Measurements from ENCODE around the gene PLCXD1. TPM values are rescaled to one million over a fixed set of nuclear protein-coding genes. Genes with fewer than 3 reads are reported as not detected.

Gene PLCXD1
- total RNA-seq, 1 experiment from 2014 or later: 12.0 TPM

DNA sequence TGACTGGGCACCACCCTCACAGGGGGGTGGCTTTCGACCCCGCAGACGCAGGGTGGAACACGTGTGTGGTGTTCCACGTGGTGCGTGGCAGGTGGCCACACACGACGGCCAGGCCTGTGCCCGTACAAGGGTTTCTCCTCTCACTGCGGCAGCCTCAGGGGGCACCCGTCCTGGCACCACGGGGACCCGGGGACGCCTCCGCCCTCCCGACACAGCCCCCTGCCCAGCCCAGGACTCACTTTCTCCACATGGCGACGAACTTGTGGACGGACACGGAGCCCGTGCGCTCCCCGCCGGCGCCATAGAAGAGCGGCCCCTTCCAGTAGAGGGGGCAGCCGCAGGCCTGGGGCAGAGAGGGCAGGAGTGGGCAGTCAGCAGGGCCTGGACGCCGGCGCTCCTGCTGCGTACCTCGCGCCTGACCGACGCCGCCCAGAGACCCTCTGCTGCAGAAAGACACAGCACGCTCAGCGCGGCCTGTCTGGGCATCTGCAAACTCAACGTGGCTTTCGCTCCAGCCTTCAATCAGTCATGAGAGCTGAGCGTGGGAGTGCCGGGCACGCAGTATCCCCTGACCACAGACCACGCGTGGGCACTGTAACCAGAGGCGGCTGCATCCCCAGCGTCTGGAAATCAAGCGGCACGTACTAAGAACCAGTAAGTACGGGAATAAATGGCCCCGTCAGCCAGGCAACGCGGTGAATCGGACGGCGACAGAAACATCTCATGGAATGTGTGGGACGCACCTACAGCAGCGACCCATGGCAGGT, 66.4 kb downstream of the PLCXD1 start:
- H3K9me3 Mint-ChIP-seq (ENCODE audit: unreplicated experiment): no peaks in the 10 kb centered on the region
- POLR2A ChIA-PET: no interaction called here
- DNase-seq (ENCODE audit: unreplicated experiment): no peak
- CTCF ChIA-PET: no interaction called here
- intact Hi-C loops (cut with micrococcal nuclease): no loop called here
- no peak overlapping the region for H3K4me3 Mint-ChIP-seq (ENCODE audit: unreplicated experiment)
- no TSS peak for BruUV-seq (replicated peaks)
- H3K36me3 Mint-ChIP-seq (ENCODE audit: insufficient read depth, unreplicated experiment): no peaks in the 10 kb centered on the region
- no peak overlapping the region for H3K27ac Mint-ChIP-seq (ENCODE audit: low read depth, unreplicated experiment)
- H3K27me3 Mint-ChIP-seq (ENCODE audit: insufficient read depth, unreplicated experiment): no peaks in the 10 kb centered on the region
- H3K4me1 Mint-ChIP-seq (ENCODE audit: insufficient read depth, unreplicated experiment): no peaks in the 10 kb centered on the region
- TF ChIP-seq, protein P1, sequence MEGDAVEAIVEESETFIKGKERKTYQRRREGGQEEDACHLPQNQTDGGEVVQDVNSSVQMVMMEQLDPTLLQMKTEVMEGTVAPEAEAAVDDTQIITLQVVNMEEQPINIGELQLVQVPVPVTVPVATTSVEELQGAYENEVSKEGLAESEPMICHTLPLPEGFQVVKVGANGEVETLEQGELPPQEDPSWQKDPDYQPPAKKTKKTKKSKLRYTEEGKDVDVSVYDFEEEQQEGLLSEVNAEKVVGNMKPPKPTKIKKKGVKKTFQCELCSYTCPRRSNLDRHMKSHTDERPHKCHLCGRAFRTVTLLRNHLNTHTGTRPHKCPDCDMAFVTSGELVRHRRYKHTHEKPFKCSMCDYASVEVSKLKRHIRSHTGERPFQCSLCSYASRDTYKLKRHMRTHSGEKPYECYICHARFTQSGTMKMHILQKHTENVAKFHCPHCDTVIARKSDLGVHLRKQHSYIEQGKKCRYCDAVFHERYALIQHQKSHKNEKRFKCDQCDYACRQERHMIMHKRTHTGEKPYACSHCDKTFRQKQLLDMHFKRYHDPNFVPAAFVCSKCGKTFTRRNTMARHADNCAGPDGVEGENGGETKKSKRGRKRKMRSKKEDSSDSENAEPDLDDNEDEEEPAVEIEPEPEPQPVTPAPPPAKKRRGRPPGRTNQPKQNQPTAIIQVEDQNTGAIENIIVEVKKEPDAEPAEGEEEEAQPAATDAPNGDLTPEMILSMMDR (IDR thresholded peaks at IDR 0.05; ENCODE audit: unreplicated experiment): no peak

DNA sequence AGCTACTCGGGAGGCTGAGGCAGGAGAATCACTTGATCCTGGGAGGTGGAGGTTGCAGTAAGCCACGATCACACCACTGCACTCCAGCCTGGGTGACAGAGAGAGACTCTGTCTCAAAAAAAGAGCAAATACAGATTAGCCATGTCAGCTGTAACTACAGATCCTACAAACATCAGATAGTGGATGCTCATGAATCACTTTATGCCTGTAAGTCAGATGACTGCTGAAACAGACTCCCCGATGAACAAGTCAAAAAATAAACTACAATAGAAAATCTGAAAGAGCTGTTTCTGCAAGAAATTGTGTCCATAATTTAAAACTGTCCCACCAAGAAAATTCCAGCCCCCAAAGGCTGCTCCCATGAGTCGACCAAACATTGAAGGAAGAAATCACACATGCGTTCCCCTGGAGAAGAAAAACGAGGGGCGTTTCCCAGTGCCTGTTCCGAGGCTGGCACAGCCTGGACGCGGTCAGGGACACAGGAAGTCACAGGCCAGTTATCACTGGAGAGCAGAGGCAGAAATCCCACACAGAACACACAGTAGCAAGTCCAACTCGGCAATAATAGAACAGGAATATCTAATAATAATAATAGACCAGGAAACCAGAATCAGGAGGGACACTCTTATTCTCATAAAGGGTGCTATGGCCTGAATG, 67.4 kb downstream of the PLCXD1 start:
- BruUV-seq (replicated peaks): no TSS peak
- DNase-seq (ENCODE audit: unreplicated experiment): no peak
- ChIA-PET POLR2A (no interaction called here), CTCF (no interaction called here)
- no peaks in the 10 kb centered on the region for H3K4me1 Mint-ChIP-seq (ENCODE audit: insufficient read depth, unreplicated experiment)
- H3K27me3 Mint-ChIP-seq (ENCODE audit: insufficient read depth, unreplicated experiment): no peaks in the 10 kb centered on the region
- no peaks in the 10 kb centered on the region for H3K9me3 Mint-ChIP-seq (ENCODE audit: unreplicated experiment)
- no peaks in the 10 kb centered on the region for H3K36me3 Mint-ChIP-seq (ENCODE audit: insufficient read depth, unreplicated experiment)
- intact Hi-C loops (cut with micrococcal nuclease): no loop called here
- TF ChIP-seq, protein P1 (IDR thresholded peaks at IDR 0.05; ENCODE audit: unreplicated experiment): no peak
- H3K27ac Mint-ChIP-seq (ENCODE audit: low read depth, unreplicated experiment): no peak overlapping the region
- no peak overlapping the region for H3K4me3 Mint-ChIP-seq (ENCODE audit: unreplicated experiment)

DNA sequence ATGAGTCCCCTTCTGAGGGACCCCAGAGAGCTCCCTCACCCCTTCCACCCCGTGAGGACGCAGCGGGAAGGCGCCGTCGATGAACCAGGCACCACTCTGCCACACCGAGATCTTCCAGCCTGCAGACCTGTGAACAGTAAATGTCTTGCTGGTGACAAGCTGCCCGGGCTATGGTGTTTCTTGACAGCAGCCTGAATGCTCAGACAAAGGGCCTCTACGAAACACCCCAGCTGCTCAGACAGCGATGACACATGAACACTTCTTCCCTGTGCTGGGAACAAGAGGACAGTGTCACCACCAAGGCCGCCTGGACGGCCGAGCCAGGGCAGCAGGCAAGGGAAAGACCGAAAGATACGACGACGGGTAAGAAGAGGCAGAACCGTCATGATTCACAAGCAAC, 68.0 kb downstream of the PLCXD1 start:
- no peak for DNase-seq (ENCODE audit: unreplicated experiment)
- no peaks in the 10 kb centered on the region for H3K4me1 Mint-ChIP-seq (ENCODE audit: insufficient read depth, unreplicated experiment)
- intact Hi-C loops (cut with micrococcal nuclease): no loop called here
- CTCF ChIA-PET: no interaction called here
- no peaks in the 10 kb centered on the region for H3K27me3 Mint-ChIP-seq (ENCODE audit: insufficient read depth, unreplicated experiment)
- POLR2A ChIA-PET: no interaction called here
- no peaks in the 10 kb centered on the region for H3K9me3 Mint-ChIP-seq (ENCODE audit: unreplicated experiment)
- no peaks in the 10 kb centered on the region for H3K36me3 Mint-ChIP-seq (ENCODE audit: insufficient read depth, unreplicated experiment)
- no TSS peak for BruUV-seq (replicated peaks)
- no peak overlapping the region for H3K27ac Mint-ChIP-seq (ENCODE audit: low read depth, unreplicated experiment)
- H3K4me3 Mint-ChIP-seq (ENCODE audit: unreplicated experiment): no peak overlapping the region
- TF ChIP-seq, protein P1 (IDR thresholded peaks at IDR 0.05; ENCODE audit: unreplicated experiment): no peak

DNA sequence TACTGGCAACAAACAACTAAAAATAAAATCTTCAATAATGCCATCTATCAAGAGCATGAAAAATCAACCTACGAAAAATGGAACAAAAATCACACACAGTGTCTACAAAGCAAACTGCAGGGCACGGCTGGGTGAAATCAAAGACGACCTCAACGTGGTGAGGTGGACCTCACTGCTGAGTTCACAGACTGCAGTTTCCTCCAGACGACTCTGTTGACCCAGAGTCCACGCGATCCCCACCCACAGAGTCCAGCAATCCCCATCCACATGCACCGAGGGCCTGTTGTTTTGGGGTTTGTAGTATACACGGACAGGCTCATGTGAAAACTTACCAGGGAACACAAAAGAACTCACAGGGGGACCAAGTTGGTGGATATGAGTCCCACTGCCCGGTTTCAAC, 68.5 kb downstream of the PLCXD1 start:
- POLR2A ChIA-PET: no interaction called here

More for the DNA sequence above, 68.5 kb downstream of the PLCXD1 start:
- no peaks in the 10 kb centered on the region for H3K4me1 Mint-ChIP-seq (ENCODE audit: insufficient read depth, unreplicated experiment)
- intact Hi-C loops (cut with micrococcal nuclease): no loop called here
- H3K9me3 Mint-ChIP-seq (ENCODE audit: unreplicated experiment): no peaks in the 10 kb centered on the region
- no peak overlapping the region for H3K27ac Mint-ChIP-seq (ENCODE audit: low read depth, unreplicated experiment)
- DNase-seq (ENCODE audit: unreplicated experiment): no peak
- CTCF ChIA-PET: no interaction called here
- H3K4me3 Mint-ChIP-seq (ENCODE audit: unreplicated experiment): no peak overlapping the region
- H3K36me3 Mint-ChIP-seq (ENCODE audit: insufficient read depth, unreplicated experiment): no peaks in the 10 kb centered on the region
- BruUV-seq (replicated peaks): no TSS peak
- TF ChIP-seq, protein P1 (IDR thresholded peaks at IDR 0.05; ENCODE audit: unreplicated experiment): no peak
- no peaks in the 10 kb centered on the region for H3K27me3 Mint-ChIP-seq (ENCODE audit: insufficient read depth, unreplicated experiment)

Data from MCF 10A (cell line).